ENCODE data around the gene ACSS1.

DNA sequence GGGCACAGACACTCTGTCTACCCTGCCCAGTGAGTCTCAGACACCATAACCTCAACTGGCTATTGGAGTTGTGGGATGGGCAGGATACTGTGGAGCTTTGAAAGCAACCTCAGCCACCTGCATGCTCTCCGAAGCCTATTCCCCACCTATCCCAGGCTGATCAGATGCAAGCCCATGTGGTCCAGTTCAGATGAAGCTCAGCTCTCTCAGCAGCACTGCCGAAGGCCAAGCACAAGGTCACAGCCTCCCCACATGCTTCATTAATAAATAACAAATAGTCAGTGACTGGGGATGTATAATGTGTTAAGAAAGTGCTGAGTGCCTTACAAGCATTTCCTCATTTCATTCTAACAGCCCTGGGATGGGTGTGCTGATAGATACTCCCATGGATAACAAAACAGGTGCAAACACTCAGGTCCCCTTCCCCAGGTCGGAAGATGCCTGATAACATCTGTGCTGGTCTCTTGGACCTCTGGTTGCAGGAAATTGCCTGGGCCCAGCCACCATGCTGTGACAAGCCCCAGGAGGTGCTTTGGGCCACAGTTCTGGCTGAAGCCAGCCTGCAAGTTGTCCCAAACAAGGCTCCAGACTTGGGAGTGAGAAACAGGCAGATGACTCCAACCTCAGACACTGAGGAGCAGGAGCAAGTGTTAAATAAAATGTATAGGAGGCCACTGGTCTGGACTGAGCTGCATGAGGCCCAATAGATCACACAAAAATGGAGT, 3.7 kb downstream of the ACSS1 start:
- no peak for TF ChIP-seq POLR2AphosphoS5 (IDR thresholded peaks at IDR 0.05; ENCODE audit: borderline replicate concordance, low read depth, low read length)
- TF ChIP-seq EZH2 (IDR thresholded peaks at IDR 0.05) = no peak

All from SK-N-MC (cell line).